ENCODE measurements around the gene ADORA1. TPM values are rescaled to one million over a fixed set of nuclear protein-coding genes. Genes with fewer than 3 reads are reported as not detected.

ADORA1 gene
- total RNA-seq, 3 donors from 2014 or later: 0.10 TPM; not detected in 2

GRCh38 chr1:203124011-203124410 is 3.5 kb upstream of the ADORA1 start:
- H3K4me3 Mint-ChIP-seq: no peak overlapping the region
- ATAC-seq: no peak
- H3K27me3 Mint-ChIP-seq (ENCODE audit: low read depth): peaks cover 73% of the 10 kb centered on the region
- no peak for DNase-seq
- peaks cover 8% of the 10 kb centered on the region for H3K4me1 Mint-ChIP-seq (ENCODE audit: low read depth)
- no peaks in the 10 kb centered on the region for H3K9me3 Mint-ChIP-seq
- no peaks in the 10 kb centered on the region for H3K36me3 Mint-ChIP-seq (ENCODE audit: insufficient read depth)

- peaks cover 8% of the 10 kb centered on the region for H3K4me1 Mint-ChIP-seq (ENCODE audit: low read depth)
- H3K27me3 Mint-ChIP-seq (ENCODE audit: low read depth): peaks cover 77% of the 10 kb centered on the region
- no peaks in the 10 kb centered on the region for H3K36me3 Mint-ChIP-seq (ENCODE audit: insufficient read depth)
- H3K9me3 Mint-ChIP-seq: no peaks in the 10 kb centered on the region
- ATAC-seq (no peak), DNase-seq (no peak)
- H3K4me3 Mint-ChIP-seq: no peak overlapping the region
Observed at GRCh38 chr1:203124546-203125317, 2.8 kb upstream of the ADORA1 start.

GRCh38 chr1:203126151-203126865 is 1.2 kb upstream of the ADORA1 start:
- ATAC-seq (no peak), DNase-seq (no peak)
- Mint-ChIP-seq H3K4me3 (no peak overlapping the region), H3K27me3 (ENCODE audit: low read depth) (peaks cover 64% of the 10 kb centered on the region), H3K36me3 (ENCODE audit: insufficient read depth) (no peaks in the 10 kb centered on the region), H3K4me1 (ENCODE audit: low read depth) (peaks cover 8% of the 10 kb centered on the region), H3K9me3 (no peaks in the 10 kb centered on the region)

- H3K4me1 Mint-ChIP-seq (ENCODE audit: low read depth): peaks cover 8% of the 10 kb centered on the region
- H3K4me3 Mint-ChIP-seq: no peak overlapping the region
- H3K27me3 Mint-ChIP-seq (ENCODE audit: low read depth): peaks cover 59% of the 10 kb centered on the region
- no peaks in the 10 kb centered on the region for H3K36me3 Mint-ChIP-seq (ENCODE audit: insufficient read depth)
- no peaks in the 10 kb centered on the region for H3K9me3 Mint-ChIP-seq
- ATAC-seq (no peak), DNase-seq (no peak)
Observed at GRCh38 chr1:203126866-203127665, 460 bp upstream of the ADORA1 start.

GRCh38 chr1:203128431-203128715 is 847 bp downstream of the ADORA1 start:
- DNase-seq (no peak), ATAC-seq (no peak)
- Mint-ChIP-seq H3K4me1 (ENCODE audit: low read depth) (peaks cover 8% of the 10 kb centered on the region), H3K27me3 (ENCODE audit: low read depth) (peaks cover 51% of the 10 kb centered on the region), H3K4me3 (no peak overlapping the region), H3K36me3 (ENCODE audit: insufficient read depth) (no peaks in the 10 kb centered on the region), H3K9me3 (no peaks in the 10 kb centered on the region)

- H3K27me3 Mint-ChIP-seq (ENCODE audit: low read depth): peaks cover 45% of the 10 kb centered on the region
- no peak for DNase-seq
- H3K4me3 Mint-ChIP-seq: no peak overlapping the region
Observed at GRCh38 chr1:203128716-203129500, 1.4 kb downstream of the ADORA1 start.

GRCh38 chr1:203129501-203130231 is 2.1 kb downstream of the ADORA1 start:
- DNase-seq (no peak), ATAC-seq (no peak)
- Mint-ChIP-seq H3K27me3 (ENCODE audit: low read depth) (peaks cover 43% of the 10 kb centered on the region), H3K4me1 (ENCODE audit: low read depth) (peaks cover 8% of the 10 kb centered on the region), H3K36me3 (ENCODE audit: insufficient read depth) (no peaks in the 10 kb centered on the region), H3K9me3 (no peaks in the 10 kb centered on the region), H3K4me3 (no peak overlapping the region)

More at GRCh38 chr1:203128716-203129500, 1.4 kb downstream of the ADORA1 start:
- Mint-ChIP-seq H3K36me3 (ENCODE audit: insufficient read depth) (no peaks in the 10 kb centered on the region), H3K4me1 (ENCODE audit: low read depth) (peaks cover 8% of the 10 kb centered on the region), H3K9me3 (no peaks in the 10 kb centered on the region)
- ATAC-seq: no peak

- Mint-ChIP-seq H3K36me3 (ENCODE audit: insufficient read depth) (no peaks in the 10 kb centered on the region), H3K9me3 (no peaks in the 10 kb centered on the region), H3K27me3 (ENCODE audit: low read depth) (peaks cover 41% of the 10 kb centered on the region), H3K4me1 (ENCODE audit: low read depth) (peaks cover 8% of the 10 kb centered on the region), H3K4me3 (no peak overlapping the region)
- ATAC-seq (no peak), DNase-seq (no peak)
Observed at GRCh38 chr1:203130358-203130985, 2.9 kb downstream of the ADORA1 start.

GRCh38 chr1:203131548-203132200 is 4.1 kb downstream of the ADORA1 start:
- no peak for ATAC-seq
- Mint-ChIP-seq H3K4me3 (no peak overlapping the region), H3K27me3 (ENCODE audit: low read depth) (peaks cover 37% of the 10 kb centered on the region), H3K36me3 (ENCODE audit: insufficient read depth) (no peaks in the 10 kb centered on the region), H3K4me1 (ENCODE audit: low read depth) (peaks cover 13% of the 10 kb centered on the region), H3K9me3 (no peaks in the 10 kb centered on the region)
- no peak for DNase-seq

- DNase-seq: no peak
- no peak overlapping the region for H3K4me3 Mint-ChIP-seq
- no peaks in the 10 kb centered on the region for H3K36me3 Mint-ChIP-seq (ENCODE audit: insufficient read depth)
- H3K27me3 Mint-ChIP-seq (ENCODE audit: low read depth): peaks cover 19% of the 10 kb centered on the region
- no peak for ATAC-seq
- H3K9me3 Mint-ChIP-seq: no peaks in the 10 kb centered on the region
- H3K4me1 Mint-ChIP-seq (ENCODE audit: low read depth): peaks cover 5% of the 10 kb centered on the region
Observed at GRCh38 chr1:203133970-203134725, 6.6 kb downstream of the ADORA1 start.

GRCh38 chr1:203135636-203136305 is 8.2 kb downstream of the ADORA1 start:
- ATAC-seq: no peak
- DNase-seq: no peak
- peaks cover 12% of the 10 kb centered on the region for H3K27me3 Mint-ChIP-seq (ENCODE audit: low read depth)

More at GRCh38 chr1:203135636-203136305, 8.2 kb downstream of the ADORA1 start:
- no peaks in the 10 kb centered on the region for H3K9me3 Mint-ChIP-seq
- H3K36me3 Mint-ChIP-seq (ENCODE audit: insufficient read depth): no peaks in the 10 kb centered on the region
- no peak overlapping the region for H3K4me3 Mint-ChIP-seq
- peaks cover 5% of the 10 kb centered on the region for H3K4me1 Mint-ChIP-seq (ENCODE audit: low read depth)
